ENCODE results near the gene HOXA10. TPM values are rescaled to one million over a fixed set of nuclear protein-coding genes. Genes with fewer than 3 reads are reported as not detected.

Gene HOXA10
- total and polyA plus RNA-seq, 8 donors, result 0.18 to 337 (median 0.92) TPM; not detected in 5

- Histone ChIP-seq H3K9me3 (peaks cover 0 to 19% (median 6%) of the 10 kb centered on the region in 4 donors), H3K4me3 (peak overlapping the region; percentile 54 to 67 (median 60)), H3K27ac (peak overlapping the region in 1 of 5 donors; percentile 99), H3K4me1 (peaks cover 16 to 56% (median 47%) of the 10 kb centered on the region in 4 donors), H3K27me3 (peaks cover 27 to 100% (median 91%) of the 10 kb centered on the region in 3 donors), H3K36me3 (no peaks in the 10 kb centered on the region)
- TF ChIP-seq EP300 (IDR thresholded peaks at IDR 0.05) (no peak), CTCF (IDR thresholded peaks at IDR 0.05) (peak in 1 of 7 experiments; percentile 46), POLR2A (IDR thresholded peaks at IDR 0.05) (no peak)
- peak in 1 of 2 donors; percentile 28 for DNase-seq
- WGBS, 5 donors, result 6 to 14% (median 10%) methylated on average over 23 to 27 of the region's 27 CpGs
- intact Hi-C loops (cut with DNase I; ENCODE audit: low total_unique reads), result loop anchor here (5.0 kb wide), 2 partner anchors 479 to 794 kb away; no protein-coding TSS in a partner anchor
Observed at GRCh38 chr7:27161214-27161720, 12.9 kb downstream of the HOXA10 start.

- TF ChIP-seq CTCF (IDR thresholded peaks at IDR 0.05) (peak in 6 of 7 experiments; percentile 70 to 100 (median 98)), EP300 (IDR thresholded peaks at IDR 0.05) (no peak), POLR2AphosphoS5 (IDR thresholded peaks at IDR 0.05) (peak in 1 of 3 donors; percentile 38), POLR2A (IDR thresholded peaks at IDR 0.05) (no peak)
- H3K36me3 ChIP-seq, result no peaks in the 10 kb centered on the region
- peaks cover 26 to 100% (median 91%) of the 10 kb centered on the region in 3 donors for H3K27me3 ChIP-seq
- H3K4me1 ChIP-seq, result peaks cover 16 to 56% (median 49%) of the 10 kb centered on the region in 4 donors
- 1 to 7% (median 3%) methylated on average over 19 to 54 of the region's 54 CpGs for WGBS, 5 donors
- DNase-seq, result peak; percentile 88 to 95
- H3K9me3 ChIP-seq, result peaks cover 0 to 13% (median 3%) of the 10 kb centered on the region in 4 donors
- intact Hi-C loops (cut with DNase I; ENCODE audit: low total_unique reads), result loop anchor here (5.0 kb wide), 2 partner anchors 478 to 793 kb away; no protein-coding TSS in a partner anchor
- H3K27ac ChIP-seq, result peak overlapping the region in 2 of 5 donors; percentile 34 to 99
- peak overlapping the region; percentile 54 to 67 (median 60) for H3K4me3 ChIP-seq
Observed at GRCh38 chr7:27160546-27161213, 13.4 kb downstream of the HOXA10 start.

- peaks cover 0 to 8% (median under 1%) of the 10 kb centered on the region in 4 donors for H3K9me3 ChIP-seq
- DNase-seq, result peak in 1 of 2 donors; percentile 34
- H3K36me3 ChIP-seq, result no peaks in the 10 kb centered on the region
- H3K4me1 ChIP-seq, result peaks cover 12 to 56% (median 50%) of the 10 kb centered on the region in 4 donors
- H3K27me3 ChIP-seq, result peaks cover 20 to 100% (median 91%) of the 10 kb centered on the region in 3 donors
- WGBS, 5 donors, result 13 to 56% (median 41%) methylated on average over 11 to 23 of the region's 23 CpGs
- TF ChIP-seq POLR2AphosphoS5 (IDR thresholded peaks at IDR 0.05) (no peak), POLR2A (IDR thresholded peaks at IDR 0.05) (no peak), EP300 (IDR thresholded peaks at IDR 0.05) (no peak), CTCF (IDR thresholded peaks at IDR 0.05) (no peak)
- peak overlapping the region; percentile 54 to 67 (median 60) for H3K4me3 ChIP-seq
- H3K27ac ChIP-seq, result peak overlapping the region in 1 of 5 donors; percentile 99
- intact Hi-C loops (cut with DNase I; ENCODE audit: low total_unique reads), result loop anchor here (5.0 kb wide), 2 partner anchors 478 to 793 kb away; no protein-coding TSS in a partner anchor
Observed at GRCh38 chr7:27160145-27160545, 14.0 kb downstream of the HOXA10 start.

Measured in stomach (tissue), 9 donors.